ENCODE data around the gene NKIRAS2.

DNA sequence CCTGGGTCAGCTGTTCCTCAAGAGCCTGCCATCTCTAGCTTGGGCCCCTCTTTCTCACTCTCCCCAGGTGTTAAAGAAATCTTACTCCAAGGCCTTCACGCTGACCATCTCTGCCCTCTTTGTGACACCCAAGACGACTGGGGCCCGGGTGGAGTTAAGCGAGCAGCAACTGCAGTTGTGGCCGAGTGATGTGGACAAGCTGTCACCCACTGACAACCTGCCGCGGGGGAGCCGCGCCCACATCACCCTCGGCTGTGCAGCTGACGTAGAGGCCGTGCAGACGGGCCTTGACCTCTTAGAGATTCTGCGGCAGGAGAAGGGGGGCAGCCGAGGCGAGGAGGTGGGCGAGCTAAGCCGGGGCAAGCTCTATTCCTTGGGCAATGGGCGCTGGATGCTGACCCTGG, 46.5 kb upstream of the NKIRAS2 start:
- TF ChIP-seq EZH2 (IDR thresholded peaks at IDR 0.05; ENCODE audit: low read depth, unreplicated experiment) (no peak), CREB1 (CRISPR knock-in tag; IDR thresholded peaks at IDR 0.05; ENCODE audit: low read depth) (no peak), POLR2AphosphoS5 (IDR thresholded peaks at IDR 0.05; ENCODE audit: low read depth) (no peak), EZH2phosphoT487 (IDR thresholded peaks at IDR 0.05; ENCODE audit: unreplicated experiment) (no peak), JUNB (IDR thresholded peaks at IDR 0.05; ENCODE audit: unreplicated experiment) (no peak)
- TF ChIP-seq, protein P1, sequence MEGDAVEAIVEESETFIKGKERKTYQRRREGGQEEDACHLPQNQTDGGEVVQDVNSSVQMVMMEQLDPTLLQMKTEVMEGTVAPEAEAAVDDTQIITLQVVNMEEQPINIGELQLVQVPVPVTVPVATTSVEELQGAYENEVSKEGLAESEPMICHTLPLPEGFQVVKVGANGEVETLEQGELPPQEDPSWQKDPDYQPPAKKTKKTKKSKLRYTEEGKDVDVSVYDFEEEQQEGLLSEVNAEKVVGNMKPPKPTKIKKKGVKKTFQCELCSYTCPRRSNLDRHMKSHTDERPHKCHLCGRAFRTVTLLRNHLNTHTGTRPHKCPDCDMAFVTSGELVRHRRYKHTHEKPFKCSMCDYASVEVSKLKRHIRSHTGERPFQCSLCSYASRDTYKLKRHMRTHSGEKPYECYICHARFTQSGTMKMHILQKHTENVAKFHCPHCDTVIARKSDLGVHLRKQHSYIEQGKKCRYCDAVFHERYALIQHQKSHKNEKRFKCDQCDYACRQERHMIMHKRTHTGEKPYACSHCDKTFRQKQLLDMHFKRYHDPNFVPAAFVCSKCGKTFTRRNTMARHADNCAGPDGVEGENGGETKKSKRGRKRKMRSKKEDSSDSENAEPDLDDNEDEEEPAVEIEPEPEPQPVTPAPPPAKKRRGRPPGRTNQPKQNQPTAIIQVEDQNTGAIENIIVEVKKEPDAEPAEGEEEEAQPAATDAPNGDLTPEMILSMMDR (conservative IDR thresholded peaks at IDR 0.05; ENCODE audit: low read depth in 2 of 2), result no peak
- TF ChIP-seq, protein P2, sequence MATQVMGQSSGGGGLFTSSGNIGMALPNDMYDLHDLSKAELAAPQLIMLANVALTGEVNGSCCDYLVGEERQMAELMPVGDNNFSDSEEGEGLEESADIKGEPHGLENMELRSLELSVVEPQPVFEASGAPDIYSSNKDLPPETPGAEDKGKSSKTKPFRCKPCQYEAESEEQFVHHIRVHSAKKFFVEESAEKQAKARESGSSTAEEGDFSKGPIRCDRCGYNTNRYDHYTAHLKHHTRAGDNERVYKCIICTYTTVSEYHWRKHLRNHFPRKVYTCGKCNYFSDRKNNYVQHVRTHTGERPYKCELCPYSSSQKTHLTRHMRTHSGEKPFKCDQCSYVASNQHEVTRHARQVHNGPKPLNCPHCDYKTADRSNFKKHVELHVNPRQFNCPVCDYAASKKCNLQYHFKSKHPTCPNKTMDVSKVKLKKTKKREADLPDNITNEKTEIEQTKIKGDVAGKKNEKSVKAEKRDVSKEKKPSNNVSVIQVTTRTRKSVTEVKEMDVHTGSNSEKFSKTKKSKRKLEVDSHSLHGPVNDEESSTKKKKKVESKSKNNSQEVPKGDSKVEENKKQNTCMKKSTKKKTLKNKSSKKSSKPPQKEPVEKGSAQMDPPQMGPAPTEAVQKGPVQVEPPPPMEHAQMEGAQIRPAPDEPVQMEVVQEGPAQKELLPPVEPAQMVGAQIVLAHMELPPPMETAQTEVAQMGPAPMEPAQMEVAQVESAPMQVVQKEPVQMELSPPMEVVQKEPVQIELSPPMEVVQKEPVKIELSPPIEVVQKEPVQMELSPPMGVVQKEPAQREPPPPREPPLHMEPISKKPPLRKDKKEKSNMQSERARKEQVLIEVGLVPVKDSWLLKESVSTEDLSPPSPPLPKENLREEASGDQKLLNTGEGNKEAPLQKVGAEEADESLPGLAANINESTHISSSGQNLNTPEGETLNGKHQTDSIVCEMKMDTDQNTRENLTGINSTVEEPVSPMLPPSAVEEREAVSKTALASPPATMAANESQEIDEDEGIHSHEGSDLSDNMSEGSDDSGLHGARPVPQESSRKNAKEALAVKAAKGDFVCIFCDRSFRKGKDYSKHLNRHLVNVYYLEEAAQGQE (IDR thresholded peaks at IDR 0.05; ENCODE audit: unreplicated experiment), result no peak

All from GM23338 (cell line).